GM21737 (cell line): ENCODE results near the gene GRAP2.

Experiments
- ATAC-seq: cut with Tn5 transposase; IDR thresholded peaks from one replicate; pipeline ENCODE4 v1.9.1; 2021; ENCODE audit warnings: mild to moderate bottlenecking, moderate library complexity; ENCODE audit not compliant: unreplicated experiment

The GRAP2 gene

GRCh38 chr22:39960791-39961746 lies 60.2 kb downstream of the GRAP2 start:
- peak; percentile 75 for ATAC-seq

GRCh38 chr22:39962071-39962470 lies 61.2 kb downstream of the GRAP2 start:
- no peak for ATAC-seq

GRCh38 chr22:39965748-39966147 lies 64.9 kb downstream of the GRAP2 start:
- ATAC-seq: no peak

GRCh38 chr22:39966470-39966869 lies 65.6 kb downstream of the GRAP2 start:
- ATAC-seq: no peak

GRCh38 chr22:39967103-39967829 lies 66.4 kb downstream of the GRAP2 start:
- no peak for ATAC-seq

- no peak for ATAC-seq
Observed at GRCh38 chr22:39967996-39968972, 67.4 kb downstream of the GRAP2 start.

- no peak for ATAC-seq
Observed at GRCh38 chr22:39970742-39971141, 69.9 kb downstream of the GRAP2 start.

- no peak for ATAC-seq
Observed at GRCh38 chr22:39972641-39973040, 71.8 kb downstream of the GRAP2 start.

GRCh38 chr22:39973656-39974055 lies 72.8 kb downstream of the GRAP2 start:
- ATAC-seq: no peak

- ATAC-seq: no peak
Observed at GRCh38 chr22:39974065-39974464, 73.2 kb downstream of the GRAP2 start.

- no peak for ATAC-seq
Observed at GRCh38 chr22:39979048-39979447, 78.2 kb downstream of the GRAP2 start.

- ATAC-seq: no peak
Observed at GRCh38 chr22:39979458-39979857, 78.6 kb downstream of the GRAP2 start.

- ATAC-seq: no peak
Observed at GRCh38 chr22:39980596-39980995, 79.7 kb downstream of the GRAP2 start.

GRCh38 chr22:39983346-39983745 lies 82.5 kb downstream of the GRAP2 start:
- no peak for ATAC-seq

GRCh38 chr22:39984006-39984405 lies 83.1 kb downstream of the GRAP2 start:
- ATAC-seq: no peak

- ATAC-seq: no peak
Observed at GRCh38 chr22:39984746-39985145, 83.9 kb downstream of the GRAP2 start.

GRCh38 chr22:39985383-39986035 lies 84.6 kb downstream of the GRAP2 start:
- ATAC-seq: no peak

- ATAC-seq: no peak
Observed at GRCh38 chr22:39988386-39989114, 87.7 kb downstream of the GRAP2 start.

- no peak for ATAC-seq
Observed at GRCh38 chr22:39989633-39990032, 88.7 kb downstream of the GRAP2 start.

GRCh38 chr22:39990686-39991085 lies 89.8 kb downstream of the GRAP2 start:
- no peak for ATAC-seq
